Activated naive CD8-positive, alpha-beta T cell treated with anti-CD3 and anti-CD28 coated beads, Interleukin-2, amount 10 ng/mL, durations not matched to agents 7 days and 5 days (primary cell): ENCODE measurements around the gene XPO4. TPM values are rescaled to one million over a fixed set of nuclear protein-coding genes. Genes with fewer than 3 reads are reported as not detected.

Experiments
- ATAC-seq: fragments of 150-1000 bp; cut with Tn5 transposase; one replicate; pipeline ENCODE4 v1.10.0; 2021; ENCODE audit warnings: low read depth, moderate library complexity
- POLR2A ChIA-PET: fragments of 350-600 bp; sonication (Branson Sonifier 250); formaldehyde crosslinking; loops from one replicate; lab custom pipeline; 2021; ENCODE audit warnings: antibody characterized with exemption; lab: Charles Lee
- DNase-seq: peaks from one replicate; pipeline ENCODE4 v3.0.0; 2021
- H3K27ac Mint-ChIP-seq: one replicate; pipeline ENCODE4 v1.8.0; 2022; ENCODE audit warnings: mild to moderate bottlenecking, mixed read lengths
- H3K27me3 Mint-ChIP-seq: one replicate; pipeline ENCODE4 v1.8.0; 2022; ENCODE audit warnings: mild to moderate bottlenecking, moderate library complexity, mixed read lengths
- H3K36me3 Mint-ChIP-seq: one replicate; pipeline ENCODE4 v1.8.0; 2021; ENCODE audit warnings: mild to moderate bottlenecking, mixed read lengths
- H3K4me1 Mint-ChIP-seq: one replicate; pipeline ENCODE4 v1.8.0; 2021; ENCODE audit warnings: mixed read lengths
- H3K4me3 Mint-ChIP-seq: one replicate; pipeline ENCODE4 v1.8.0; 2022; ENCODE audit warnings: mild to moderate bottlenecking, moderate library complexity, mixed read lengths
- H3K9me3 Mint-ChIP-seq: one replicate; pipeline ENCODE4 v1.8.0; 2021; ENCODE audit warnings: mixed read lengths
- total RNA-seq, 2 experiments: library from RNA; stranded (reverse); gene quantifications; one replicate each; pipeline ENCODE4 v1.2.3, GENCODE V29; 2021

XPO4 gene
- total RNA-seq, 2 experiments from 2014 or later = 18.9 to 20.9 TPM

GRCh38 chr13:20833900-20834679 lies 68.5 kb downstream of the XPO4 start:
- Mint-ChIP-seq H3K36me3 (peaks cover 26% of the 10 kb centered on the region), H3K27ac (no peak overlapping the region), H3K4me1 (peaks cover 1% of the 10 kb centered on the region), H3K4me3 (no peak overlapping the region), H3K9me3 (no peaks in the 10 kb centered on the region), H3K27me3 (no peaks in the 10 kb centered on the region)
- POLR2A ChIA-PET = interaction anchor here (0.5 kb wide), 1 partner anchor 57 kb away, joined by 3 read pairs; no protein-coding TSS in a partner anchor
- no peak for ATAC-seq
- DNase-seq = no peak

GRCh38 chr13:20832861-20833260 lies 69.7 kb downstream of the XPO4 start:
- Mint-ChIP-seq H3K27ac (no peak overlapping the region), H3K4me3 (no peak overlapping the region), H3K9me3 (no peaks in the 10 kb centered on the region), H3K4me1 (peaks cover 8% of the 10 kb centered on the region), H3K36me3 (peaks cover 23% of the 10 kb centered on the region), H3K27me3 (no peaks in the 10 kb centered on the region)
- POLR2A ChIA-PET = no interaction called here
- ATAC-seq = no peak
- no peak for DNase-seq

- peaks cover 15% of the 10 kb centered on the region for H3K36me3 Mint-ChIP-seq
- POLR2A ChIA-PET = no interaction called here
- DNase-seq (no peak), ATAC-seq (no peak)
- H3K27me3 Mint-ChIP-seq = no peaks in the 10 kb centered on the region
- no peak overlapping the region for H3K4me3 Mint-ChIP-seq
- H3K9me3 Mint-ChIP-seq = no peaks in the 10 kb centered on the region
- H3K27ac Mint-ChIP-seq = no peak overlapping the region
- peaks cover 8% of the 10 kb centered on the region for H3K4me1 Mint-ChIP-seq
Measured at GRCh38 chr13:20831933-20832332, 70.6 kb downstream of the XPO4 start.

GRCh38 chr13:20831254-20831653 lies 71.3 kb downstream of the XPO4 start:
- Mint-ChIP-seq H3K27ac (no peak overlapping the region), H3K4me1 (peaks cover 8% of the 10 kb centered on the region), H3K27me3 (no peaks in the 10 kb centered on the region), H3K36me3 (peaks cover 11% of the 10 kb centered on the region), H3K4me3 (no peak overlapping the region), H3K9me3 (no peaks in the 10 kb centered on the region)
- DNase-seq (no peak), ATAC-seq (no peak)
- POLR2A ChIA-PET = no interaction called here

GRCh38 chr13:20828539-20829364 lies 73.8 kb downstream of the XPO4 start:
- Mint-ChIP-seq H3K27ac (peak overlapping the region; percentile 62), H3K9me3 (no peaks in the 10 kb centered on the region), H3K36me3 (peaks cover 8% of the 10 kb centered on the region), H3K4me3 (peak overlapping the region; percentile 69), H3K4me1 (peaks cover 8% of the 10 kb centered on the region), H3K27me3 (no peaks in the 10 kb centered on the region)
- ATAC-seq (peak; percentile 80), DNase-seq (no peak)
- POLR2A ChIA-PET = no interaction called here

GRCh38 chr13:20826843-20827560 lies 75.5 kb downstream of the XPO4 start:
- Mint-ChIP-seq H3K27ac (no peak overlapping the region), H3K4me1 (peaks cover 7% of the 10 kb centered on the region), H3K9me3 (no peaks in the 10 kb centered on the region), H3K36me3 (peaks cover 5% of the 10 kb centered on the region), H3K4me3 (no peak overlapping the region), H3K27me3 (no peaks in the 10 kb centered on the region)
- no peak for DNase-seq
- POLR2A ChIA-PET = no interaction called here
- ATAC-seq = no peak

GRCh38 chr13:20826301-20826700 lies 76.2 kb downstream of the XPO4 start:
- Mint-ChIP-seq H3K4me3 (no peak overlapping the region), H3K4me1 (peaks cover 7% of the 10 kb centered on the region), H3K27me3 (no peaks in the 10 kb centered on the region), H3K9me3 (no peaks in the 10 kb centered on the region), H3K36me3 (peaks cover 5% of the 10 kb centered on the region), H3K27ac (no peak overlapping the region)
- ATAC-seq (no peak), DNase-seq (no peak)
- POLR2A ChIA-PET = no interaction called here

- POLR2A ChIA-PET = no interaction called here
- Mint-ChIP-seq H3K9me3 (no peaks in the 10 kb centered on the region), H3K27me3 (no peaks in the 10 kb centered on the region), H3K27ac (no peak overlapping the region), H3K4me1 (peaks cover 7% of the 10 kb centered on the region), H3K4me3 (no peak overlapping the region), H3K36me3 (peaks cover 5% of the 10 kb centered on the region)
- DNase-seq (no peak), ATAC-seq (no peak)
Measured at GRCh38 chr13:20825477-20825875, 77.1 kb downstream of the XPO4 start.

- Mint-ChIP-seq H3K27me3 (no peaks in the 10 kb centered on the region), H3K4me3 (no peak overlapping the region), H3K27ac (no peak overlapping the region), H3K9me3 (no peaks in the 10 kb centered on the region), H3K4me1 (peaks cover 7% of the 10 kb centered on the region), H3K36me3 (peaks cover 5% of the 10 kb centered on the region)
- ATAC-seq = no peak
- POLR2A ChIA-PET = no interaction called here
- no peak for DNase-seq
Measured at GRCh38 chr13:20824762-20825476, 77.6 kb downstream of the XPO4 start.

- POLR2A ChIA-PET = no interaction called here
- Mint-ChIP-seq H3K27ac (no peak overlapping the region), H3K27me3 (no peaks in the 10 kb centered on the region), H3K9me3 (no peaks in the 10 kb centered on the region), H3K36me3 (peaks cover 10% of the 10 kb centered on the region), H3K4me3 (no peak overlapping the region), H3K4me1 (no peaks in the 10 kb centered on the region)
- DNase-seq (no peak), ATAC-seq (no peak)
Measured at GRCh38 chr13:20823071-20823470, 79.5 kb downstream of the XPO4 start.

GRCh38 chr13:20822406-20822805 lies 80.1 kb downstream of the XPO4 start:
- ATAC-seq (no peak), DNase-seq (no peak)
- Mint-ChIP-seq H3K4me1 (no peaks in the 10 kb centered on the region), H3K36me3 (peaks cover 11% of the 10 kb centered on the region), H3K4me3 (no peak overlapping the region), H3K9me3 (no peaks in the 10 kb centered on the region), H3K27me3 (no peaks in the 10 kb centered on the region), H3K27ac (no peak overlapping the region)
- POLR2A ChIA-PET = no interaction called here

- Mint-ChIP-seq H3K4me3 (no peak overlapping the region), H3K36me3 (peaks cover 9% of the 10 kb centered on the region), H3K27me3 (no peaks in the 10 kb centered on the region), H3K27ac (no peak overlapping the region), H3K9me3 (no peaks in the 10 kb centered on the region), H3K4me1 (no peaks in the 10 kb centered on the region)
- ATAC-seq (no peak), DNase-seq (no peak)
- POLR2A ChIA-PET = no interaction called here
Measured at GRCh38 chr13:20819715-20820114, 82.8 kb downstream of the XPO4 start.

- no peak for ATAC-seq
- Mint-ChIP-seq H3K27ac (no peak overlapping the region), H3K4me3 (no peak overlapping the region), H3K27me3 (no peaks in the 10 kb centered on the region), H3K9me3 (peaks cover 2% of the 10 kb centered on the region), H3K36me3 (peaks cover 25% of the 10 kb centered on the region), H3K4me1 (no peaks in the 10 kb centered on the region)
- no peak for DNase-seq
- POLR2A ChIA-PET = no interaction called here
Measured at GRCh38 chr13:20815464-20815863, 87.1 kb downstream of the XPO4 start.
